A549 (cell line): ENCODE results near the gene MRPL16. TPM values are rescaled to one million over a fixed set of nuclear protein-coding genes. Genes with fewer than 3 reads are reported as not detected.

Experiments used
- BCL3 ChIP-seq: fragments of >200 bp; sonication (Bioruptor Twin); formaldehyde crosslinking; IDR thresholded peaks from 3 replicates; pipeline ENCODE4 v1.6.1; 2016
- BHLHE40 ChIP-seq: IDR thresholded peaks from 2 replicates; pipeline ENCODE4 v1.6.1; 2012; ENCODE audit warnings: low read depth, low read length, inconsistent platforms
- CBX8 ChIP-seq: fragments of 200-600 bp; sonication (generic); IDR thresholded peaks from 2 replicates; pipeline ENCODE4 v1.6.1; 2016
- CHD4 ChIP-seq: fragments of 200-600 bp; sonication (generic); IDR thresholded peaks from 2 replicates; pipeline ENCODE4 v1.6.1; 2016; ENCODE audit warnings: antibody characterized with exemption, mild to moderate bottlenecking, borderline replicate concordance
- EHMT2 ChIP-seq: fragments of 200-600 bp; sonication (generic); IDR thresholded peaks from 2 replicates; pipeline ENCODE4 v1.6.1; 2016; ENCODE audit warnings: antibody characterized with exemption, low read depth, mild to moderate bottlenecking, moderate library complexity
- FOSB ChIP-seq: fragments of 250-450 bp; sonication (Bioruptor Pico); IDR thresholded peaks from 2 replicates; pipeline ENCODE4 v1.5.0; 2020; ENCODE audit warnings: mild to moderate bottlenecking, moderate library complexity
- FOXS1 ChIP-seq: fragments of 250-450 bp; sonication (Bioruptor Pico); IDR thresholded peaks from 2 replicates; pipeline ENCODE4 v1.5.0; 2020; ENCODE audit warnings: mild to moderate bottlenecking, moderate library complexity
- GATA3 ChIP-seq: IDR thresholded peaks from 2 replicates; pipeline ENCODE4 v1.6.1; 2012; ENCODE audit warnings: borderline replicate concordance
- HDAC2 ChIP-seq: fragments of 200-600 bp; sonication (generic); IDR thresholded peaks from 2 replicates; pipeline ENCODE4 v1.6.1; 2016
- HEYL ChIP-seq: fragments of 250-450 bp; sonication (Bioruptor Pico); IDR thresholded peaks from 2 replicates; pipeline ENCODE4 v1.8.0; 2021; ENCODE audit warnings: mild to moderate bottlenecking, moderate library complexity
- HMGXB4 ChIP-seq: fragments of 250-450 bp; sonication (Bioruptor Pico); IDR thresholded peaks from 2 replicates; pipeline ENCODE4 v1.5.0; 2021; ENCODE audit warnings: mild to moderate bottlenecking, moderate library complexity, borderline replicate concordance
- HOXA7 ChIP-seq: fragments of 250-450 bp; sonication (Bioruptor Pico); IDR thresholded peaks from 2 replicates; pipeline ENCODE4 v1.5.0; 2020; ENCODE audit warnings: mild to moderate bottlenecking, moderate library complexity
- HOXB13 ChIP-seq: fragments of 250-450 bp; sonication (Bioruptor Pico); IDR thresholded peaks from 2 replicates; pipeline ENCODE4 v1.5.0; 2020; ENCODE audit warnings: low read depth, mild to moderate bottlenecking, moderate library complexity
- JUN ChIP-seq, 2 experiments: fragments of >200 bp; sonication (Bioruptor Twin); formaldehyde crosslinking; IDR thresholded peaks; 2 replicates in 1 of 2; 3 replicates in 1 of 2; pipeline ENCODE4 v1.6.1; 2016 to 2017
- JUNB ChIP-seq: fragments of >200 bp; sonication (Bioruptor Twin); formaldehyde crosslinking; IDR thresholded peaks from 2 replicates; pipeline ENCODE4 v1.6.1; 2016
- KDM1A ChIP-seq: fragments of 200-600 bp; sonication (generic); IDR thresholded peaks from 2 replicates; pipeline ENCODE4 v1.6.1; 2016; ENCODE audit warnings: low read depth, mild to moderate bottlenecking
- MYC ChIP-seq: IDR thresholded peaks from 2 replicates; pipeline ENCODE4 v1.6.1; 2012; ENCODE audit warnings: mild to moderate bottlenecking, inconsistent platforms, low read length, improper control_type of control experiment, borderline replicate concordance
- NFE2L2 ChIP-seq: fragments of 150-350 bp; conservative IDR thresholded peaks from 2 replicates; pipeline ENCODE4 v1.6.1; 2014; ENCODE audit warnings: low read length
- PHF8 ChIP-seq: fragments of 200-600 bp; sonication (generic); IDR thresholded peaks from 2 replicates; pipeline ENCODE4 v1.6.1; 2016; ENCODE audit warnings: low read depth, mild to moderate bottlenecking, antibody characterized with exemption, moderate library complexity, borderline replicate concordance
- RARB ChIP-seq: fragments of 250-450 bp; sonication (Bioruptor Pico); IDR thresholded peaks from 2 replicates; pipeline ENCODE4 v1.8.0; 2021; ENCODE audit warnings: mild to moderate bottlenecking, moderate library complexity
- RCOR1 ChIP-seq: fragments of 150-350 bp; IDR thresholded peaks from 2 replicates; pipeline ENCODE4 v1.6.1; 2014; ENCODE audit warnings: antibody characterized with exemption, low read length, low read depth
- RFX5 ChIP-seq: fragments of 450-650 bp; IDR thresholded peaks from 2 replicates; pipeline ENCODE4 v1.7.1; 2014; ENCODE audit warnings: antibody characterized with exemption, mild to moderate bottlenecking, moderate library complexity
- TFCP2L1 ChIP-seq: fragments of 250-450 bp; sonication (Bioruptor Pico); IDR thresholded peaks from 2 replicates; pipeline ENCODE4 v1.5.0; 2021; ENCODE audit warnings: mild to moderate bottlenecking
- TP53 ChIP-seq: fragments of 250-450 bp; sonication (Bioruptor Pico); IDR thresholded peaks from 2 replicates; pipeline ENCODE4 v1.5.0; 2021; ENCODE audit warnings: mild to moderate bottlenecking, moderate library complexity
- USF2 ChIP-seq: fragments of 450-650 bp; IDR thresholded peaks from 2 replicates; pipeline ENCODE4 v1.6.1; 2014; ENCODE audit warnings: antibody characterized with exemption
- ZC3H11A ChIP-seq: fragments of 450-650 bp; IDR thresholded peaks from 2 replicates; pipeline ENCODE4 v1.6.1; 2014; ENCODE audit warnings: antibody characterized with exemption, mild to moderate bottlenecking
- polyA plus RNA-seq, 4 experiments: library from polyadenylated mRNA; depleted of rRNA in 3 of 4; stranded (reverse); fragments of >200 nt; fragmentation: RNase III in 1 of 4; extraction: RNeasy Plus Mini Kit Qiagen cat#74134 plus additional on column Dnase treatment in 1 of 4; gene quantifications; 2 replicates in 3 of 4; 3 replicates in 1 of 4; pipeline ENCODE4 v1.2.3, GENCODE V29; 2011 to 2017
- TF ChIP-seq, protein P1 (sequence below): fragments of >200 bp; sonication (Bioruptor Twin); formaldehyde crosslinking; IDR thresholded peaks from 2 replicates; pipeline ENCODE4 v1.6.1; 2016
- TF ChIP-seq, protein P2 (sequence below): IDR thresholded peaks from 2 replicates; pipeline ENCODE4 v1.6.1; 2012
- TF ChIP-seq, protein P3 (sequence below): fragments of 250-450 bp; sonication (Bioruptor Pico); IDR thresholded peaks from 2 replicates; pipeline ENCODE4 v1.5.0; 2020; ENCODE audit warnings: low read depth, mild to moderate bottlenecking, moderate library complexity
- TF ChIP-seq, protein P4 (sequence below): fragments of 150-350 bp; IDR thresholded peaks from 2 replicates; pipeline ENCODE4 v1.6.1; 2014; ENCODE audit warnings: low read depth, mild to moderate bottlenecking, low read length
- TF ChIP-seq, protein P5 (sequence below): IDR thresholded peaks from 2 replicates; pipeline ENCODE4 v1.6.1; 2012
- TF ChIP-seq, protein P6 (sequence below): fragments of 200-600 bp; sonication (generic); IDR thresholded peaks from 2 replicates; pipeline ENCODE4 v1.6.1; 2016; ENCODE audit warnings: antibody characterized with exemption, mild to moderate bottlenecking, moderate library complexity

Gene MRPL16
- polyA plus RNA-seq, 2 of the 4 experiments (the other 2 are of a cell fraction), result 57.3 to 77.7 TPM

DNA sequence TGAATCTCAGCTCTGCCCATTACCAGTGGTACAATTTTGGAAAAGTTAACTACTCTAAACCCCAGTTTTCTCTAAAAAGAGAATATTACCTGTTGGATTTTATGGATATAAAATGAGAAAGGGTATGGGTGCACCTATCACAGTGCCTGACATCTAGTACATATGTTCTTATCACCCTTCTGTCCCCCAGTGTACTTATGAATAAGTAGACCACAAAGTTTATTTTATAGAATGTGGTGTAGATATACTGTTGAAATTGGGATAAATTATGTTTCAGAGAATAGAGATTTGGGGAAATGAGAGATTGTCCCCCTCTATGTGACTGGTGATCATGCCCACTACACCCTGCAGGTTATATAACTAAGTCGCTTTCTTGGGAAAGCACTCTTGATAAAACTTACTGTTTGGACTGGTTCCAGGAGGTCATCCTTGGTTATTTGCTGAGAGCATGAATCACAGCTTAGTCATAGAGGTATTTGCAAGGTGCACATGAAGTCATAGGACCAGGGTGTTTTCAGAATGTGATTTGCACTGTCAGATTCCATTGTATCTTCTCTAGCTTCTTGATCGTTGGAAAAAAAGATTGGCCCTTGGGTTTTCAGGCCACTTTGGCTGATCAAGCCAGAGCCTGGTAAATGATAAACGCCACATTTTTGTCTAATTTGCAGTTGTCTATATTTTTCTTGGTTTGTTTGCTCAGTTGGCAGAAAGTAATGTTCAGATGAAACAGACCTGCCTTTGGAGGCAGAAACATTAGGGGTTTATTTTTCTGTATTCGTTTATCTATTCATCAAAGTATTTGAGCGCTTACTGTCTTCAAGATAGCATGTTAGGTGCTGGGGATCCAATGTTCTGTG, 34.1 kb downstream of the MRPL16 start (continued):
- TF ChIP-seq RFX5, result no peak
- TF ChIP-seq NFE2L2, result no peak
- TF ChIP-seq RARB (CRISPR knock-in tag), result no peak
- TF ChIP-seq, protein P1, sequence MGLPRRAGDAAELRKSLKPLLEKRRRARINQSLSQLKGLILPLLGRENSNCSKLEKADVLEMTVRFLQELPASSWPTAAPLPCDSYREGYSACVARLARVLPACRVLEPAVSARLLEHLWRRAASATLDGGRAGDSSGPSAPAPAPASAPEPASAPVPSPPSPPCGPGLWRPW, result no peak
- TF ChIP-seq, protein P2, sequence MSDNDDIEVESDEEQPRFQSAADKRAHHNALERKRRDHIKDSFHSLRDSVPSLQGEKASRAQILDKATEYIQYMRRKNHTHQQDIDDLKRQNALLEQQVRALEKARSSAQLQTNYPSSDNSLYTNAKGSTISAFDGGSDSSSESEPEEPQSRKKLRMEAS, result peak; percentile 76
- TF ChIP-seq FOXS1 (CRISPR knock-in tag), result no peak
- TF ChIP-seq HOXB13 (CRISPR knock-in tag), result no peak
- TF ChIP-seq JUN (IDR thresholded peaks at IDR 0.05), result peak in 1 of 2 experiments; percentile 76; a peak in 3 of 5 replicates
- TF ChIP-seq FOSB, result no peak
- TF ChIP-seq ZC3H11A, result no peak
- TF ChIP-seq HDAC2, result no peak
- TF ChIP-seq JUNB, result peak; percentile 97
- TF ChIP-seq TFCP2L1 (CRISPR knock-in tag), result no peak
- TF ChIP-seq, protein P3, sequence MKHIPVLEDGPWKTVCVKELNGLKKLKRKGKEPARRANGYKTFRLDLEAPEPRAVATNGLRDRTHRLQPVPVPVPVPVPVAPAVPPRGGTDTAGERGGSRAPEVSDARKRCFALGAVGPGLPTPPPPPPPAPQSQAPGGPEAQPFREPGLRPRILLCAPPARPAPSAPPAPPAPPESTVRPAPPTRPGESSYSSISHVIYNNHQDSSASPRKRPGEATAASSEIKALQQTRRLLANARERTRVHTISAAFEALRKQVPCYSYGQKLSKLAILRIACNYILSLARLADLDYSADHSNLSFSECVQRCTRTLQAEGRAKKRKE (CRISPR knock-in tag), result no peak
- no peak for TF ChIP-seq HEYL (CRISPR knock-in tag)
- no peak for TF ChIP-seq BCL3
- TF ChIP-seq, protein P4, sequence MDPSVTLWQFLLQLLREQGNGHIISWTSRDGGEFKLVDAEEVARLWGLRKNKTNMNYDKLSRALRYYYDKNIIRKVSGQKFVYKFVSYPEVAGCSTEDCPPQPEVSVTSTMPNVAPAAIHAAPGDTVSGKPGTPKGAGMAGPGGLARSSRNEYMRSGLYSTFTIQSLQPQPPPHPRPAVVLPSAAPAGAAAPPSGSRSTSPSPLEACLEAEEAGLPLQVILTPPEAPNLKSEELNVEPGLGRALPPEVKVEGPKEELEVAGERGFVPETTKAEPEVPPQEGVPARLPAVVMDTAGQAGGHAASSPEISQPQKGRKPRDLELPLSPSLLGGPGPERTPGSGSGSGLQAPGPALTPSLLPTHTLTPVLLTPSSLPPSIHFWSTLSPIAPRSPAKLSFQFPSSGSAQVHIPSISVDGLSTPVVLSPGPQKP, result no peak
- no peak for TF ChIP-seq BHLHE40
- no peak for TF ChIP-seq MYC
- TF ChIP-seq, protein P5, sequence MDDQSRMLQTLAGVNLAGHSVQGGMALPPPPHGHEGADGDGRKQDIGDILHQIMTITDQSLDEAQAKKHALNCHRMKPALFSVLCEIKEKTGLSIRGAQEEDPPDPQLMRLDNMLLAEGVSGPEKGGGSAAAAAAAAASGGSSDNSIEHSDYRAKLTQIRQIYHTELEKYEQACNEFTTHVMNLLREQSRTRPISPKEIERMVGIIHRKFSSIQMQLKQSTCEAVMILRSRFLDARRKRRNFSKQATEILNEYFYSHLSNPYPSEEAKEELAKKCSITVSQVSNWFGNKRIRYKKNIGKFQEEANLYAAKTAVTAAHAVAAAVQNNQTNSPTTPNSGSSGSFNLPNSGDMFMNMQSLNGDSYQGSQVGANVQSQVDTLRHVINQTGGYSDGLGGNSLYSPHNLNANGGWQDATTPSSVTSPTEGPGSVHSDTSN, result no peak
- TF ChIP-seq EHMT2, result no peak
- TF ChIP-seq CBX8, result no peak
- no peak for TF ChIP-seq KDM1A
- TF ChIP-seq PHF8, result no peak
- TF ChIP-seq RCOR1, result no peak
- no peak for TF ChIP-seq TP53
- peak; percentile 84 for TF ChIP-seq GATA3
- TF ChIP-seq CHD4, result no peak
- TF ChIP-seq HMGXB4 (CRISPR knock-in tag), result no peak
- TF ChIP-seq, protein P6, sequence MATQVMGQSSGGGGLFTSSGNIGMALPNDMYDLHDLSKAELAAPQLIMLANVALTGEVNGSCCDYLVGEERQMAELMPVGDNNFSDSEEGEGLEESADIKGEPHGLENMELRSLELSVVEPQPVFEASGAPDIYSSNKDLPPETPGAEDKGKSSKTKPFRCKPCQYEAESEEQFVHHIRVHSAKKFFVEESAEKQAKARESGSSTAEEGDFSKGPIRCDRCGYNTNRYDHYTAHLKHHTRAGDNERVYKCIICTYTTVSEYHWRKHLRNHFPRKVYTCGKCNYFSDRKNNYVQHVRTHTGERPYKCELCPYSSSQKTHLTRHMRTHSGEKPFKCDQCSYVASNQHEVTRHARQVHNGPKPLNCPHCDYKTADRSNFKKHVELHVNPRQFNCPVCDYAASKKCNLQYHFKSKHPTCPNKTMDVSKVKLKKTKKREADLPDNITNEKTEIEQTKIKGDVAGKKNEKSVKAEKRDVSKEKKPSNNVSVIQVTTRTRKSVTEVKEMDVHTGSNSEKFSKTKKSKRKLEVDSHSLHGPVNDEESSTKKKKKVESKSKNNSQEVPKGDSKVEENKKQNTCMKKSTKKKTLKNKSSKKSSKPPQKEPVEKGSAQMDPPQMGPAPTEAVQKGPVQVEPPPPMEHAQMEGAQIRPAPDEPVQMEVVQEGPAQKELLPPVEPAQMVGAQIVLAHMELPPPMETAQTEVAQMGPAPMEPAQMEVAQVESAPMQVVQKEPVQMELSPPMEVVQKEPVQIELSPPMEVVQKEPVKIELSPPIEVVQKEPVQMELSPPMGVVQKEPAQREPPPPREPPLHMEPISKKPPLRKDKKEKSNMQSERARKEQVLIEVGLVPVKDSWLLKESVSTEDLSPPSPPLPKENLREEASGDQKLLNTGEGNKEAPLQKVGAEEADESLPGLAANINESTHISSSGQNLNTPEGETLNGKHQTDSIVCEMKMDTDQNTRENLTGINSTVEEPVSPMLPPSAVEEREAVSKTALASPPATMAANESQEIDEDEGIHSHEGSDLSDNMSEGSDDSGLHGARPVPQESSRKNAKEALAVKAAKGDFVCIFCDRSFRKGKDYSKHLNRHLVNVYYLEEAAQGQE, result no peak
- TF ChIP-seq USF2, result no peak
- TF ChIP-seq HOXA7 (CRISPR knock-in tag), result no peak
